GM12892 (cell line): ENCODE results near the gene PGR.

Experiments
- DNase-seq: peaks from one replicate; pipeline ENCODE4 v3.0.0; 2011; ENCODE audit not compliant: insufficient read length
- FAIRE-seq: peaks from 2 replicates; lab custom pipeline; 2011; peaks lifted over from hg19 to GRCh38; lab: Jason Lieb, UNC
- POLR2A ChIP-seq: IDR thresholded peaks from 2 replicates; pipeline ENCODE4 v1.6.1; 2011; ENCODE audit warnings: low read depth, low read length, control low read depth
- POLR2AphosphoS5 ChIP-seq: IDR thresholded peaks from 2 replicates; pipeline ENCODE4 v1.6.1; 2011; ENCODE audit warnings: low read depth, low read length, control low read depth
- TAF1 ChIP-seq: IDR thresholded peaks from 2 replicates; pipeline ENCODE4 v1.6.1; 2011; ENCODE audit warnings: low read depth, mild to moderate bottlenecking, control low read depth, low read length, borderline replicate concordance

The PGR gene

DNA sequence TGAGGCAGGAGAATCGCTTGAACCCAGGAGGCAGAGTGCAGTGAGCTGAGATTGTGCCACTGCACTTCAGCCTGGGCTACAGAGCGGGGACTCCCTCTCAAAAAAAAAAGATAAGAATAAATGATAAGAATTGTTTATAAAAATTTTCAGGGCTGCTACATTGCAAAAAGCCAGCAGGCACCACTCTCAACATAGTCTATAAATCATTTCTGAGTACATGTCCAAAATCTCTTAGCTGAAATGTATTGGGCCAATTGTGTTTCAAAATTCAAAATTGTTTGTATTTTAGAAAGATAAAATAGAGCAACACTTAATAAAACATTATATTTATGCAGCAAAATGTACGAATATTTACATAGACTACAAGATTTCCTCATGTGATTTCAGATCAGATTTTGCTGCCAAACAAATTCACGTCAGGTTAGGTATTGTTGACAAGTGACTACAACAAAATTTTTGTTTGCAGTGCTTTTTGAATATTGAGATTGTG is 13.9 kb downstream of the PGR start:
- TF ChIP-seq TAF1: no peak
- no peak for TF ChIP-seq POLR2AphosphoS5
- no peak for TF ChIP-seq POLR2A
- DNase-seq: no peak
- FAIRE-seq: no peak

GRCh38 chr11:101113540-101113939 is 16.1 kb downstream of the PGR start:
- DNase-seq (no peak), FAIRE-seq (no peak)
- TF ChIP-seq TAF1 (no peak), POLR2AphosphoS5 (no peak), POLR2A (no peak)

GRCh38 chr11:101104716-101105115 is 24.9 kb downstream of the PGR start:
- no peak for FAIRE-seq

DNA sequence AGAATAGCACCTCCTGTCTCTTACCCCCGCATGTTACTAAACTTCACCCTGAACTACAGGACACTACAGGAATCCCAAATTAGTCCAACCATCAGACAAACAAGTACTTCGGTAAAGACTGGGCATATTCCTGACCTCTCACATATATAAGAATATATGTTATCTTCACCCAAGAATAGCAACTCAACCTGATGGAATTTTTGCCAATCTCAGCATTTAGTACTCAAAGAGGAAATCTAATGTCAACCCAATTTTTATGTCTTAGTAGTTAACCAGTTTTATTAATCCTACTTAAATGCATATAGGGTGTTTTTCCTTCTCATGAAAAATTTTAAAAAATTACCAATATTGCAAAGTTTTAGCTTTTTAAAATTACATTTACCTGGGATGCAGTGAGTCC is 26.2 kb downstream of the PGR start:
- TF ChIP-seq TAF1: no peak
- no peak for TF ChIP-seq POLR2AphosphoS5
- TF ChIP-seq POLR2A: no peak
- no peak for FAIRE-seq
- DNase-seq: no peak

More at GRCh38 chr11:101104716-101105115, 24.9 kb downstream of the PGR start:
- no peak for DNase-seq
- no peak for TF ChIP-seq POLR2A
- no peak for TF ChIP-seq TAF1

DNA sequence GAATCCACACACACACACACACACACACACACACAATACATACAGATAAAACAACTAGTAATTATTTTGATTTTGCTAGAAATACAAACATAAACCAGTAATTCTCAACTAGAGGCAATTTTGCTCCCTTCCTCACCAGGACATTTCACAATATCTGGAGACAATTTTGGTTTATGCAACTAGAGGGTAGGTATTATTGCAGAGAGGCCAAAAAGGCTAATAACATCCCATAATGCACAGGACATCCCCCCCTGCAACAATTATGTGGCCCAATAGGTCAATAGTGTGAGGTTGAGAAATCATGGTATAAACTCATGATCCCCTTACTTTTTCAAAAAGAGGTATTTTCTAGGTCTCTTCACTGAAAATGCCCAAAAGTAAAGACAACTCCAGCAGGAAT is 29.0 kb downstream of the PGR start:
- TF ChIP-seq TAF1: no peak
- DNase-seq (no peak), FAIRE-seq (no peak)

- FAIRE-seq (no peak), DNase-seq (no peak)
- TF ChIP-seq POLR2A: no peak
- no peak for TF ChIP-seq POLR2AphosphoS5
- TF ChIP-seq TAF1: no peak
These were observed 33.4 kb downstream of the PGR start for GRCh38 chr11:101096036-101096704.

DNA sequence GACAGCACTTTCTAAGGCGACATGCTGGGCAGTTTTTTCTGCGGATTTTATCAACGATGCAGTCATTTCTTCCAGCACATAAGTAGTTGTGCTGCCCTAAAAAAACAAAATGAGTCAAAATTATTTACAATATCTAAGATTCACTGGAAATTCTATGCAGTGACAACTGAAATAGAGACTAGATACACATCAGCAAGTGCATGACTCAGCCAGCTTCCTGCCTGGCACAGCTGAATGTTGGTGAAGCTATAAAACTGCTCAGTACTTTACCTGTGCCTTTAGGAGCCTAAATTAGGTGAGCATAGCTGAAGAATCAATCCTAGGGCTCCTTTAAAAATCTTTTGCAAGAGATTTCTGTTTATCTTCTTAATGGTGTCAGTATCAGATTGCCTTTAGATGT is 37.8 kb downstream of the PGR start:
- TF ChIP-seq POLR2AphosphoS5 (no peak), TAF1 (no peak), POLR2A (no peak)
- no peak for DNase-seq
- FAIRE-seq: no peak

- DNase-seq (no peak), FAIRE-seq (no peak)
- TF ChIP-seq POLR2A (no peak), POLR2AphosphoS5 (no peak), TAF1 (no peak)
These were observed 38.8 kb downstream of the PGR start for GRCh38 chr11:101090679-101091270.

DNA sequence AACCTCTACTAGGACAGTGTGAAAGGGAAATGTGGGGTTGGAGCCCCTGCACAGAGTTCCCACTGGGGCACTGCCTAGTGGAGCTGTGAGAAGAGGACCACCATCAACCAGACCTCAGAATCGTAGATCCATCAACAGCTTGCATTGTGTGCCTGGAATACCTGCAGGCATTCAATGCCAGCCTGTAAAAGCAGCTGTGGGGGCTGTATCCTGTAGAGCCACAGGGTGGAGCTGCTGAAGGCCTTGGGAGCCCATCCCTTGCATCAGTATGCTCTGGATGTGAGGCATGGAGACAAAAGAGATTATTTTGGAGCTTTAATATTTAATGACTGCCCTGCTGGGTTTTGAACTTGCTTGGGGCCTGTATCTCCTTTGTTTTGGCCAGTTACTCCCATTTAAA is 46.3 kb downstream of the PGR start:
- no peak for FAIRE-seq
- no peak for DNase-seq
- TF ChIP-seq POLR2A (no peak), TAF1 (no peak), POLR2AphosphoS5 (no peak)

GRCh38 chr11:101082813-101083212 is 46.8 kb downstream of the PGR start:
- TF ChIP-seq TAF1 (no peak), POLR2A (no peak), POLR2AphosphoS5 (no peak)
- DNase-seq (no peak), FAIRE-seq (no peak)

- FAIRE-seq (no peak), DNase-seq (no peak)
- TF ChIP-seq TAF1 (no peak), POLR2AphosphoS5 (no peak), POLR2A (no peak)
These were observed 65.9 kb downstream of the PGR start for GRCh38 chr11:101063706-101064105.

GRCh38 chr11:101061606-101062005 is 68.0 kb downstream of the PGR start:
- FAIRE-seq: no peak
- TF ChIP-seq POLR2A (no peak), POLR2AphosphoS5 (no peak), TAF1 (no peak)
- no peak for DNase-seq

GRCh38 chr11:101059331-101059730 is 70.3 kb downstream of the PGR start:
- FAIRE-seq (no peak), DNase-seq (no peak)
- TF ChIP-seq TAF1: no peak
- no peak for TF ChIP-seq POLR2A
- TF ChIP-seq POLR2AphosphoS5: no peak
